ENCODE measurements around the gene FAM72D.
"Not testable (repeated sequence)": the region's sequence is repeated elsewhere in the genome, so short reads cannot be mapped to it uniquely, and the experiment has no call there.

Gene FAM72D
- total RNA-seq = 0.11 to 1.5 (median 0.83) reads per million in 17 experiments

DNA sequence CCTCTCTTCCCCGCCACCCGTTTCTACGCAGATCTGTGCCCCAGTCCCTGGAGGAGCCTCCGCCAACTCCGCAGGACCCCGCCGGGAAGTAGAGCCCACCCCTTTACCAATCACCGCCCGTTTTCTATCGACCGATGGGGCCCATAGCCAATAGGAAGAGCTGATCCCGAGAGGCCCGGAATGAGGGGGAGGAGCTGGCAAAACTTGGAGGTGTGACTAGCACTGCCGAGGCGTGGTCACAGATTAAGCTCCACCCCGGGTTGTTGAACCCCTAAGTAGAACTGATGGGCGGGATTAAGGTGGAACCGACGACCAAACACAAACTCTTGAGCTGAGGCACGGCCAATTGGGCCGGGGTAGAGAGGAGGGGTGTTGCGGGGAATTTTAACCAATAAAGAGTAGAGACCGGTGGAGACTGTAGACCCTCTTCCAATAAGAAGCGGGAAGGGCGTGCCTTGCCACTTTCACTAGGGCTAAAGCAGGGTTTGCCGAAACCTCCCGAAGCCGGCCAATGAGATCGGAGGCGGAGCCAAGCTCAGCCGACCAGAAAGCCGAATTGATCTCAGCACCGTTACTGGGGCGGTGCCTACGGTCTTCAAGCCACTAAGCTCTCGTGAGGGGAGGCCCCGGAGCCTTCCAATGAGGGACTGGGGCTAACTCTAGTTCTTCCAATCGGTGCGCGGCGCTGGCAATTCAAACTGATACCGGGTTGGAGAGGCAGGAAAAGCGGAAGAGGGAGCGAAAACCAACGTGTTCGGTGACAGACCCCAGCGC lies at the start of gene FAM72D, which contains the start of gene SRGAP2B:
Gene FAM72D (plus strand): TSS at position 691 of the 774 bp plus-strand sequence. CDS start 874 bp downstream, outside the sequence.
Gene SRGAP2B (minus strand): TSS at position 45 of the 774 bp plus-strand sequence. CDS start 2,427 bp downstream, outside the sequence.
- DNase-seq = not testable (repeated sequence)

DNA sequence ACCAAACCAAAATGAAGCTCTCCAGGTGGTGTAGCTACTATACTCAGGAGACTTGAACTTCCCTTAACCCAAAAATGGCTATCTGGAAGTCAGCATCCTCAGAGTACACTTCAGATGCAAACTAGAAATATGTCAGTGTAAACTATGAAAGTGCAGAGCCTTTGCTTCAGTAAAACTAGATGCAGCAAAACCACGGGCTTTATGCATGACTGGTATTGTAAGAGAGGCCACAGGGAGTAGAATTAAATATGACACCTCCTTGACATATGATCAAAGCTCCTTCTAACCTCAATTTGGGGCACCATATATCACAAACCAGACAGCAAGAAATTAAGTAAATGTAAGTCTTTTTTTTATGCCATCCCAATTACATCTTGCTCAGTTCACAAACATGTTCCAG lies 48.2 kb upstream of the FAM72D start:
- not testable (repeated sequence) for DNase-seq

DNA sequence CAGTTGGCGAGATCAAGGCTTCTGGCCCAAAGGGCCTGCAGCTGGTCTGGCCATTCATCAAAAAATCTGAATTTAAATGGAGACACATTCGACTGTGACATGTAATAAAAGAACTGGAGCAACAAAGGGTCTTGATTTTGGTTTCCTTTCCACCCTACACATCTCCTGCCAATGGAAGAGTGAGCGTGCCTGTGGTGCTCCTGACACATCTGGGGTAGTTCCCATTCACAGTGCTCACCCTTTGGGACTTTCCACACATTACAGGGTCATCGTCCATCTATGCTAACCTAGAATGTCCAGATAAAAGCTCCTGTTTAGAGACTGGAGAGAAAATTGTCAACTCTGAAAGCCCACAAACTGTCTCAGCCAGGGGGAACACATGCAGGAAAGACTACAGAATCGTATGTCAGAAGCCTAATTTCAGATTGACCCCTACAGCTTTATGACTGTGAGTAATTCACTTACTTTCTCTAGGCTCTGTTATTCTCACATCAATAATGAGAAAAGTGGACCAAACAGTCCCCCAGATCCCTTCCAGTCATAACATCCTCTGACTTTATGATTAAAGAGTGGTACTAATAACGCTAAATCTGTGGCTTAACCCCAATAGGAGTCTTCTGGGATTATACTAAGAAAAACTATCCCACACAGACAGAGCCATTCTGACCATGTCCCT lies 47.5 kb upstream of the FAM72D start:
- not testable (repeated sequence) for DNase-seq

GRCh38 chr1:145052019-145052776 lies 43.6 kb upstream of the FAM72D start:
- not testable (repeated sequence) for DNase-seq

- not testable (repeated sequence) for DNase-seq
These were observed 42.3 kb upstream of the FAM72D start for GRCh38 chr1:145053428-145053827.

DNA sequence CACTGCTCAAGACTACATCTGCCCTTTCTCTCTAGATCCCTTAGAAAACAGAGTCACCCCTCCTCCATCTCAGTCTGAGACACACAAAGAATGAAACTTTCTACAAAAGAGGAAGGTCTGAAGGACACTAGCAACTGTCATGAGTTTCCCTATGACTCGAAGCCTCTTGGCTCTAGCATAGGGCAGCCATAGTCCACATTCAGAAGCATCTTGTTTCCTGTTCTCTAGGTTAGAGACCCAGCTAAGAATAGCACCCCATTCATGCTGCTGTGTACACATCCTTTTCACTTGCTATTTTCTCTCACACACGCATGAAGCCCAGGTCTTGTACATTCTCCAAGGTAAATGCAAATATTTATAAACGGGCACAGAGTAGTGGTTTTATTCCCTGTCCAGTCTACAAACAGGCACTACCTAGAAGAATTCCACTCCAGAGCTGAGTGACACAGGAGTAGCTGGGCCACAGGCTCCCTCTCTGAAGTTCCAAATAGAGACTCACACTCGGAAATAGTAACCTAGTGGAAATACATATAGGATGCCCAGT lies 40.5 kb upstream of the FAM72D start:
- not testable (repeated sequence) for DNase-seq

- not testable (repeated sequence) for DNase-seq
These were observed 37.6 kb upstream of the FAM72D start for GRCh38 chr1:145058184-145058583.

- not testable (repeated sequence) for DNase-seq
These were observed 32.5 kb upstream of the FAM72D start for GRCh38 chr1:145063285-145063684.

DNA sequence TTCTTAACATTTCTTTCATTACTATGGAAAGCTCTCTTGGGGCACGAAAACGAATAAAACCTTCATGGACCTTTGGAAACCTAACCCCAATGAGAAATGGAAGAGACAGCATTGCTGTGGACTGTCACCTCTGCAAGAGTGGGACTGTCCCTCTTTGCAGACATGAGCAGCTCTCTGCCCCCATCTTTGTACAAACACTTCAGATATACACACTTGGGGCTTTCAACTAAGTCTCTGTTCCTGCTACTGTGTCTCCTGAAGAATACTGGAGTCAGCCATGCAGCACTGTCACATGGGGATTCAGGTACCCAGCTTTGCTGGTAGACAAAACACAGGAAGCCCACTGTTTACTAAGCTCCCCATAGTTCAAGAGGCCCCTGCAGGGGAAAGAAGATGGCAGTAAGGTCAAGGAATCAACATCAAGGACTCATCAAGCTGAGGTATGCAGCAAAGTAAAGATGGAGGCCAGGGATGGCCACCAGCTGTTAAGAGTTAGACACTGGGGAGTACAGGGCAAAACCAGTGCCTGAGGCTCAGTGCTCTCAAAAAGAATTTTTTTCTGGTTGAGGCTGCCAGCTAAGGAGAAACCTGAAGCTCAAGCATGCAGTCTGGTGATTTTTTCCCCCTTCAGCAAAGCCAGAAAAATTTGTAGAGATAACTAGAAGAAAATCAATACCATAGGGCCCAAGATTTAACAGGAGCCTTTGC lies 31.7 kb upstream of the FAM72D start:
- not testable (repeated sequence) for DNase-seq

DNA sequence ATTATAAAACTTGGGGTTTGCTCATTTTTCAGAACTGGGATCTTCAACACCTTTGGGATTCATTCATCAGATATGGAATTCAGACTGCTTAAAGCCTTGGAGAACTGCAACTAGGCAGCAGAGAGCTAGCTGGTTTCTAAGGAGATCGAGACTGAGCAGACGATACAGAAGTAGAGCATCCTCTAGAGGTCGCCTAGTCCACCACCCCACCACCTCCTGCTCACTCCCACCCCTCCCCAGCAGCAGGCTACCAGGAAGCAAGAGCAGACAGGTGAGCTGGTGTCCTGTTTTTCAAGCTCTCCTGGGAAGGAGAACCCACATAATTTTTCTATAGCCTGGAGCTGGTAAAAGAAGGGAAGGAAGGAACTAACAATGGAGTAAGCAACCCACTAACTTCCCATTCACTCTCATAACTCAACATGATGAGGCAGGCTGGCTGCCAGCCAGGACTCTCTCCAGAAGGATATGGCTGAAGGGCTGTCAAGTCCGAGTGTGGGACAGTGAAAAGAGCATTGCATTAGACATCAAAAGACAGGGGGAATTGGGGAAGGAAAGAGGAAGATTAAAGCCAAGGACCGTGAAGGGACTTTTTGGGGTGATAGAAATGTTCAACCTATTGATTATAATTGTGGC lies 30.5 kb upstream of the FAM72D start:
- not testable (repeated sequence) for DNase-seq

DNA sequence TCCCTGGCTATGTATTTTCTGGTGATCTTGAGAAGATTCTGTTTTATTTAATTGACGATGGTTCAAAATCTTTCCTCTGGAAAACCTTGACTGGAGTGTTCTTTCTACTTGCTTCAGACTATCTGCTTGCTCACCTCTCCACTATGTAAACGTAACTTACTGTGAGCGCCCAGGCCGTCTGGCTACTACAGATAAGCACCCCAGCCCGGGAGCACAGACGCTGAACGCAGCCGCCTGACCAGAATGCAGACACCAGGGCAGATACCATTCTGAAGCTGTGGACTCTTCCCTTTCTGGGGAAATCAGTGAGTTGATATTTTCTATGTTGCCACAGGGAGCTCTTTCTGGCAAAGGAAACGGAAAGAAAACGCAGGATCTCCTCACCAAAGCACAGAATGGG lies 29.3 kb upstream of the FAM72D start:
- not testable (repeated sequence) for DNase-seq

DNA sequence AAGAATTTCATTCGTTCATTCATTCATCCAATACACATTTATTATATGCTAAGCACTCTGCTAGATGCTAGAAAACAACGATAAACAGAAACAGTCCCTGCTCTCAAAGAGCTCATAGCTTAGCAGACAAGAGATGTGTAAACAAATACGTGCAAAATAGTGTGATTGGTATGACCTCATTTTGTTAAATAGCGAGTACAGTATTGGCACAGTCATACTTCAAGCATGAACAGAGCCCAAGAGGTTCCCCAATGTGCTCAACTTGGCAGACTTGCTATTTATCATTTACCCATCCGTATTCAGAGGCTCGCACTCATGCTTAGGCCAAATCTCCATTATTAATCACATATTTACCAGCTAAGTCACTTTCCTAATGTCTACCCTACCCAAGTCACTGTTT lies 24.2 kb upstream of the FAM72D start:
- not testable (repeated sequence) for DNase-seq

DNA sequence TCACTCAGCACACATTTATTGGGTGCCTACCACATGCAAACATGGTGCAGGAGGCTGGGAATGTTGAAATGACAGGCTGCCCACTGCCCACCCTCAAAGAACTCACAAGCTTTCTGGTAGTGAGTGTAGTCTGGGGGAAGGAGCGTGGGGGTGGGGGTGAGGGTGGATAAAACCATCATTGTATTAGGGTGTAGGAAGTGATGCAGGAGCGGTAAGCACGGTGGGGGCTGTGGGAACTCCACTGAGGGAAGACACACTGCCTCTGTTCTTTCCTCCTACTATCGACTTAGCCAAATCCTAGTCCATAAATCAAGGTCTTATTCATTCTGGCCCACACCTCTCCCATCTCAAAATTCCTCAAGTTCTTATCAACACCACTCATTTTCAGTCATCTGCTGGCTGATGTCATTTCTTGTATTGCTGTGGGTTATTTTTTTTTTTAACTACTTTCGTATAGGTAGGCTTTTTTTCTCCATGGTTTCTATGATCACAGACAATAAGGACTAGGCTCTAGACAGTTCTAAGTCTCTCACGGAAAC lies 21.7 kb upstream of the FAM72D start:
- DNase-seq = not testable (repeated sequence)

DNA sequence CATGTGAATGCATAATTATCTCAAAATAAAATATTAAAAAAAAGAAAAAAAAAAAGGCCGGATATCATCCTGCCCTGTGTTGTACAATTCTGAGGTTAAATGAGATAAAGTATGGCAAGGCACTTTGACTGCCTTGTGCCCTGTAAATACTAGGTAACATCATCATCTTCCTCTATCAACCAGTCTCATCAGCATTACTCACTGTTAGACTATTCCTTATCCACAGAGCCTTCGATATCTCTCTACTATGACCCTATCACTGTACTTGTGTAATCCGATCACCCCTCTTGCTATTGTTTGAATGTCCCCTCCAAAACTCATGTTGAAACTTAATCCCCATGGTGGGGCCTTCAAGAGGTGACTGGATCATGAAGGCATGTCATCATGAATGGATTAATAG lies 18.9 kb upstream of the FAM72D start:
- not testable (repeated sequence) for DNase-seq

- DNase-seq = not testable (repeated sequence)
These were observed 17.6 kb upstream of the FAM72D start for GRCh38 chr1:145077872-145078786.

GRCh38 chr1:145078787-145079370 lies 16.9 kb upstream of the FAM72D start:
- DNase-seq = not testable (repeated sequence)

DNA sequence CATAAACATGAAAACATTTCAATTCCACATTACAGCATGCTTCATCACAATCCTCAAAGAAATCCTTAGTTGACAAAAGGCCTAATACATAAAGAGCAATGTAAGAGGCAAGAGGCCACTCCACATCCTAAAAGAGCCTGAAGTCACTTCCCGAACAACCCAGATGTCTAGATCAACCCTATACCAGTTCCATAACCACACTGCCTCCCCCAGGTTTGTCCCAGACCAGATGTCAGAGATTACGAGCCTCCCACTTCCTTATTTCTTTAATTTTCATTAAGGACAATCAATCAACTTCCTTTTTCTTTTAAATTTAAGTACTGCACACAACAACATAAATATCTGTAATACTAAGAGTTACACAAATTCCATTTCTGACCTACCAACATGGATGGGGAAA lies 16.0 kb upstream of the FAM72D start:
- peak; percentile 24 to 56 (median 39) for DNase-seq

- not testable (repeated sequence) for DNase-seq
These were observed 15.6 kb upstream of the FAM72D start for GRCh38 chr1:145080193-145080592.

GRCh38 chr1:145082483-145083255 lies 13.1 kb upstream of the FAM72D start:
- not testable (repeated sequence) for DNase-seq
